ENCODE results near the gene HOXA7.

HOXA7 gene

GRCh38 chr7:27184337-27185012 lies 28.0 kb upstream of the HOXA7 start:
- no peak for TF ChIP-seq CTCF (IDR thresholded peaks at IDR 0.05; ENCODE audit: low read depth, low read length, missing control alignments)
- no peak for DNase-seq (ENCODE audit: low read depth)
- peak overlapping the region; percentile 24 for H3K4me3 ChIP-seq (ENCODE audit: low read depth, low read length)

- DNase-seq (ENCODE audit: low read depth), result no peak
- no peak for TF ChIP-seq CTCF (IDR thresholded peaks at IDR 0.05; ENCODE audit: low read depth, low read length, missing control alignments)
- peak overlapping the region; percentile 24 for H3K4me3 ChIP-seq (ENCODE audit: low read depth, low read length)
These were observed 27.3 kb upstream of the HOXA7 start for GRCh38 chr7:27183682-27184336.

GRCh38 chr7:27182861-27183681 lies 26.6 kb upstream of the HOXA7 start:
- H3K4me3 ChIP-seq (ENCODE audit: low read depth, low read length), result no peak overlapping the region
- no peak for TF ChIP-seq CTCF (IDR thresholded peaks at IDR 0.05; ENCODE audit: low read depth, low read length, missing control alignments)
- DNase-seq (ENCODE audit: low read depth), result no peak

- no peak for TF ChIP-seq CTCF (IDR thresholded peaks at IDR 0.05; ENCODE audit: low read depth, low read length, missing control alignments)
- DNase-seq (ENCODE audit: low read depth), result no peak
- H3K4me3 ChIP-seq (ENCODE audit: low read depth, low read length), result no peak overlapping the region
These were observed 25.9 kb upstream of the HOXA7 start for GRCh38 chr7:27182285-27182841.

GRCh38 chr7:27181795-27182275 lies 25.4 kb upstream of the HOXA7 start:
- TF ChIP-seq CTCF (IDR thresholded peaks at IDR 0.05; ENCODE audit: low read depth, low read length, missing control alignments), result no peak
- no peak overlapping the region for H3K4me3 ChIP-seq (ENCODE audit: low read depth, low read length)
- no peak for DNase-seq (ENCODE audit: low read depth)

- DNase-seq (ENCODE audit: low read depth), result no peak
- no peak for TF ChIP-seq CTCF (IDR thresholded peaks at IDR 0.05; ENCODE audit: low read depth, low read length, missing control alignments)
- H3K4me3 ChIP-seq (ENCODE audit: low read depth, low read length), result no peak overlapping the region
These were observed 24.3 kb upstream of the HOXA7 start for GRCh38 chr7:27180431-27181420.

Measured in GM12864 (cell line).